IPS DF 4.7 (cell line): Measurements from ENCODE around the gene ESPNL.
"Not testable (repeated sequence)": the region's sequence is repeated elsewhere in the genome, so short reads cannot be mapped to it uniquely, and the experiment has no call there.

ENCODE experiments used
- DNase-seq: peaks from one replicate; pipeline ENCODE4 v3.0.0-alpha.2; 2013; ENCODE audit warnings: low spot score; ENCODE audit errors: extremely low read depth

Gene ESPNL

DNA sequence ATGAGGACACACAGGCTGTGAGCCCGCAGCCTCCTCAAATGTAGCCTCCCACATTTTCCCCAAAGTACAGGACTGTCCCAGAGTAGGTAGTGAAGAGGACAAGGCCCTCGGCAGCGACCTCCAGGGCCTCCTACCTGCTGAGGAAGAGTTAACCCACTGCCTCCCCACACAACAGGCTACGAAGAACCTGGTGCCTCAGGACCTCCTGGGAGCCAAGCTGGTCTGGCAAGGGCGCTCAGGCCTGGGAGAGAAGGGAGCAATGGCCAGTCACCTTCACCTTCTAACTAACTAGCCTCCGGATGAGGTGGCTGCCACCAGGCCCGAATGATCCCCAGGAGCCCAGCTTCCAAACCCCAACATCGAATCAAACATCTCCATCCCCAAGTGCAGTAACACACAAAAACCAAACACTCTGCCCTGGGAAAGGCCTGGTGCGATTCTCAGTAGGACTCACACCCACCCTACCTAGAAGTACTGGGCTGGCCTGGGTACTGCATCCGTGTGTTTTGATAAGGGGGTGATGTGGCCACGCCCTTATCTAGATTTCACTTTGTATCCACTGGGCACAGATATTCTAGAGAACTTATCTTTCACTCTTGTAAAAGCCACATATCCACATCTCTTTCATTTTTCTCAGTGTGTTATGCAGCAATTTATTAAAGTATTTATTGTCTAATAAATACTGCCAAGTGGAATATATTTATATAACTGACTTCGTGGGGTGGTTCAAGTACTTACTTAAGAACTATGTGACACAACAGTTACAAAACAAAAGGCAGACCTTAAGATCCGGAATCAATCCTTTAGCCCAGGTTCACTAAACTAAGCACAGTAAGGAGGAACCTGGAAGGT, 68.3 kb downstream of the ESPNL start:
- no peak for DNase-seq

- DNase-seq: no peak
These were observed 69.0 kb downstream of the ESPNL start for GRCh38 chr2:238169048-238169707.

GRCh38 chr2:238169708-238170251, 69.6 kb downstream of the ESPNL start:
- DNase-seq: no peak

GRCh38 chr2:238170386-238171071, 70.4 kb downstream of the ESPNL start:
- no peak for DNase-seq

- not testable (repeated sequence) for DNase-seq
These were observed 70.9 kb downstream of the ESPNL start for GRCh38 chr2:238171072-238171431.

- DNase-seq: no peak
These were observed 71.5 kb downstream of the ESPNL start for GRCh38 chr2:238171575-238172187.

- DNase-seq: no peak
These were observed 72.3 kb downstream of the ESPNL start for GRCh38 chr2:238172439-238172838.

- no peak for DNase-seq
These were observed 73.6 kb downstream of the ESPNL start for GRCh38 chr2:238173692-238174091.

DNA sequence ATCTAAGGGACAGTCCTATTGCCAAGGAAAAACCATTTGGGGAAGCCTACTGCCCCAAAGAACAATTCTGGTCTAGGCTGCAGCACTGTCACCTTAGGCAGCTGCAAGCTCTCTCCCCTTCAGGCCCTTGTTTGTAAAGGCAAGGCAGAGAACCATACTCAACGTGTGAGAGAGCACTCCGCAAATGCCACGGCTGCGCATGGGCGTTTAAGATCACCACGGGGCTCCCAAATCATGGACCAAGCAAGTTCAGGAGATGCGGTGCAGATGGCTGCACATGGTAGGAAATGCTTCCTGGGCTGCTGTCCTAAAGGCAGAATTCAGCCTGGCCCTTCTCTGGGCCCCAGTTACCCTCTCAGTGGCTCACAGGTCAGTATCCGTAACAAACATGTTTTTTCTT, 74.2 kb downstream of the ESPNL start:
- no peak for DNase-seq

- no peak for DNase-seq
These were observed 74.6 kb downstream of the ESPNL start for GRCh38 chr2:238174701-238175100.

DNA sequence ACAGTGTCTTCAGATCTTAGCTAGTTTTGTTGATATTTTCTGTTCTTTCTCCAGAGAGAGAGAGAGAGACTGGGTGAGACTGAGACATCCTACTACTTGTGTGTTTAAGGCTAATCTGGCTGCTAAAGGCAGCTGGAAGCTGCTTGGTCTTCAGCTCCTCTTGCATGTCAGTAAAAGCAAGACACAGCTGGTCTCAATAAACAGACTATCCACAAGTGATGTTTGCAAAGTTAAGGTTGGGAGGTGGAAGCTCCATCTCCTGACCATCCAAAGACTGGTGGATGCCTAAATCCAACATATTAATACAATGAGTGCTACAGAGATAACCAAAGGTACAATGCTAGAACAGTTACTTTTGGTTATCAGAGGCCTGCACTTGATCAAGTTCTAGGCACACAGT, 76.5 kb downstream of the ESPNL start:
- DNase-seq: no peak

- no peak for DNase-seq
These were observed 80.4 kb downstream of the ESPNL start for GRCh38 chr2:238180554-238180953.

- DNase-seq: no peak
These were observed 82.2 kb downstream of the ESPNL start for GRCh38 chr2:238182362-238182761.
